ENCODE measurements around the gene ADAMTS17.

Gene ADAMTS17

GRCh38 chr15:100163961-100164360 lies 177.8 kb downstream of the ADAMTS17 start:
- no peaks in the 10 kb centered on the region for H3K9me3 ChIP-seq (ENCODE audit: control insufficient read depth, insufficient read depth, low read length)
- H3K36me3 ChIP-seq (ENCODE audit: control insufficient read depth, insufficient read depth, low read length) = no peaks in the 10 kb centered on the region
- H3K4me1 ChIP-seq (ENCODE audit: control insufficient read depth, insufficient read depth, low read length) = no peaks in the 10 kb centered on the region
- no peaks in the 10 kb centered on the region for H3K27me3 ChIP-seq (ENCODE audit: control insufficient read depth, insufficient read depth, low read length)
- no peak overlapping the region for H3K9ac ChIP-seq (ENCODE audit: low read depth, low read length)
- no peak overlapping the region for H3K4me3 ChIP-seq (ENCODE audit: low read depth, low read length)

GRCh38 chr15:100160953-100161352 lies 180.8 kb downstream of the ADAMTS17 start:
- no peak overlapping the region for H3K4me3 ChIP-seq (ENCODE audit: low read depth, low read length)
- H3K36me3 ChIP-seq (ENCODE audit: control insufficient read depth, insufficient read depth, low read length) = no peaks in the 10 kb centered on the region
- H3K9ac ChIP-seq (ENCODE audit: low read depth, low read length) = no peak overlapping the region
- no peaks in the 10 kb centered on the region for H3K27me3 ChIP-seq (ENCODE audit: control insufficient read depth, insufficient read depth, low read length)
- H3K4me1 ChIP-seq (ENCODE audit: control insufficient read depth, insufficient read depth, low read length) = no peaks in the 10 kb centered on the region
- H3K9me3 ChIP-seq (ENCODE audit: control insufficient read depth, insufficient read depth, low read length) = no peaks in the 10 kb centered on the region

GRCh38 chr15:100159436-100159835 lies 182.3 kb downstream of the ADAMTS17 start:
- Histone ChIP-seq H3K27me3 (ENCODE audit: control insufficient read depth, insufficient read depth, low read length) (no peaks in the 10 kb centered on the region), H3K4me3 (ENCODE audit: low read depth, low read length) (no peak overlapping the region)

GRCh38 chr15:100158356-100158755 lies 183.4 kb downstream of the ADAMTS17 start:
- no peak overlapping the region for H3K9ac ChIP-seq (ENCODE audit: low read depth, low read length)
- H3K36me3 ChIP-seq (ENCODE audit: control insufficient read depth, insufficient read depth, low read length) = no peaks in the 10 kb centered on the region
- H3K9me3 ChIP-seq (ENCODE audit: control insufficient read depth, insufficient read depth, low read length) = no peaks in the 10 kb centered on the region
- no peaks in the 10 kb centered on the region for H3K27me3 ChIP-seq (ENCODE audit: control insufficient read depth, insufficient read depth, low read length)
- no peaks in the 10 kb centered on the region for H3K4me1 ChIP-seq (ENCODE audit: control insufficient read depth, insufficient read depth, low read length)
- no peak overlapping the region for H3K4me3 ChIP-seq (ENCODE audit: low read depth, low read length)

More at GRCh38 chr15:100159436-100159835, 182.3 kb downstream of the ADAMTS17 start:
- Histone ChIP-seq H3K9me3 (ENCODE audit: control insufficient read depth, insufficient read depth, low read length) (no peaks in the 10 kb centered on the region), H3K4me1 (ENCODE audit: control insufficient read depth, insufficient read depth, low read length) (no peaks in the 10 kb centered on the region), H3K36me3 (ENCODE audit: control insufficient read depth, insufficient read depth, low read length) (no peaks in the 10 kb centered on the region), H3K9ac (ENCODE audit: low read depth, low read length) (no peak overlapping the region)

- Histone ChIP-seq H3K9me3 (ENCODE audit: control insufficient read depth, insufficient read depth, low read length) (no peaks in the 10 kb centered on the region), H3K36me3 (ENCODE audit: control insufficient read depth, insufficient read depth, low read length) (no peaks in the 10 kb centered on the region), H3K9ac (ENCODE audit: low read depth, low read length) (no peak overlapping the region), H3K4me1 (ENCODE audit: control insufficient read depth, insufficient read depth, low read length) (no peaks in the 10 kb centered on the region), H3K27me3 (ENCODE audit: control insufficient read depth, insufficient read depth, low read length) (no peaks in the 10 kb centered on the region), H3K4me3 (ENCODE audit: low read depth, low read length) (no peak overlapping the region)
Measured at GRCh38 chr15:100156201-100156600, 185.6 kb downstream of the ADAMTS17 start.

- no peaks in the 10 kb centered on the region for H3K4me1 ChIP-seq (ENCODE audit: control insufficient read depth, insufficient read depth, low read length)
Measured at GRCh38 chr15:100154338-100154737, 187.4 kb downstream of the ADAMTS17 start.

GRCh38 chr15:100152463-100152862 lies 189.3 kb downstream of the ADAMTS17 start:
- no peaks in the 10 kb centered on the region for H3K27me3 ChIP-seq (ENCODE audit: control insufficient read depth, insufficient read depth, low read length)
- no peaks in the 10 kb centered on the region for H3K9me3 ChIP-seq (ENCODE audit: control insufficient read depth, insufficient read depth, low read length)
- H3K4me1 ChIP-seq (ENCODE audit: control insufficient read depth, insufficient read depth, low read length) = no peaks in the 10 kb centered on the region
- H3K36me3 ChIP-seq (ENCODE audit: control insufficient read depth, insufficient read depth, low read length) = no peaks in the 10 kb centered on the region
- no peak overlapping the region for H3K9ac ChIP-seq (ENCODE audit: low read depth, low read length)
- H3K4me3 ChIP-seq (ENCODE audit: low read depth, low read length) = no peak overlapping the region

More at GRCh38 chr15:100154338-100154737, 187.4 kb downstream of the ADAMTS17 start:
- Histone ChIP-seq H3K9ac (ENCODE audit: low read depth, low read length) (no peak overlapping the region), H3K9me3 (ENCODE audit: control insufficient read depth, insufficient read depth, low read length) (no peaks in the 10 kb centered on the region), H3K4me3 (ENCODE audit: low read depth, low read length) (no peak overlapping the region), H3K27me3 (ENCODE audit: control insufficient read depth, insufficient read depth, low read length) (no peaks in the 10 kb centered on the region), H3K36me3 (ENCODE audit: control insufficient read depth, insufficient read depth, low read length) (no peaks in the 10 kb centered on the region)

GRCh38 chr15:100150906-100151305 lies 190.9 kb downstream of the ADAMTS17 start:
- no peak overlapping the region for H3K9ac ChIP-seq (ENCODE audit: low read depth, low read length)
- no peaks in the 10 kb centered on the region for H3K36me3 ChIP-seq (ENCODE audit: control insufficient read depth, insufficient read depth, low read length)
- H3K4me3 ChIP-seq (ENCODE audit: low read depth, low read length) = no peak overlapping the region
- no peaks in the 10 kb centered on the region for H3K9me3 ChIP-seq (ENCODE audit: control insufficient read depth, insufficient read depth, low read length)
- no peaks in the 10 kb centered on the region for H3K4me1 ChIP-seq (ENCODE audit: control insufficient read depth, insufficient read depth, low read length)
- H3K27me3 ChIP-seq (ENCODE audit: control insufficient read depth, insufficient read depth, low read length) = no peaks in the 10 kb centered on the region

- Histone ChIP-seq H3K4me3 (ENCODE audit: low read depth, low read length) (no peak overlapping the region), H3K4me1 (ENCODE audit: control insufficient read depth, insufficient read depth, low read length) (no peaks in the 10 kb centered on the region), H3K9me3 (ENCODE audit: control insufficient read depth, insufficient read depth, low read length) (no peaks in the 10 kb centered on the region), H3K36me3 (ENCODE audit: control insufficient read depth, insufficient read depth, low read length) (no peaks in the 10 kb centered on the region), H3K9ac (ENCODE audit: low read depth, low read length) (no peak overlapping the region), H3K27me3 (ENCODE audit: control insufficient read depth, insufficient read depth, low read length) (no peaks in the 10 kb centered on the region)
Measured at GRCh38 chr15:100147828-100148227, 193.9 kb downstream of the ADAMTS17 start.

- no peaks in the 10 kb centered on the region for H3K9me3 ChIP-seq (ENCODE audit: control insufficient read depth, insufficient read depth, low read length)
- no peak overlapping the region for H3K9ac ChIP-seq (ENCODE audit: low read depth, low read length)
- no peaks in the 10 kb centered on the region for H3K27me3 ChIP-seq (ENCODE audit: control insufficient read depth, insufficient read depth, low read length)
- no peaks in the 10 kb centered on the region for H3K4me1 ChIP-seq (ENCODE audit: control insufficient read depth, insufficient read depth, low read length)
- H3K36me3 ChIP-seq (ENCODE audit: control insufficient read depth, insufficient read depth, low read length) = no peaks in the 10 kb centered on the region
- no peak overlapping the region for H3K4me3 ChIP-seq (ENCODE audit: low read depth, low read length)
Measured at GRCh38 chr15:100143378-100143777, 198.4 kb downstream of the ADAMTS17 start.

GRCh38 chr15:100141311-100142001 lies 200.3 kb downstream of the ADAMTS17 start:
- H3K9me3 ChIP-seq (ENCODE audit: control insufficient read depth, insufficient read depth, low read length) = no peaks in the 10 kb centered on the region
- H3K27me3 ChIP-seq (ENCODE audit: control insufficient read depth, insufficient read depth, low read length) = no peaks in the 10 kb centered on the region
- no peaks in the 10 kb centered on the region for H3K36me3 ChIP-seq (ENCODE audit: control insufficient read depth, insufficient read depth, low read length)
- H3K9ac ChIP-seq (ENCODE audit: low read depth, low read length) = no peak overlapping the region
- H3K4me1 ChIP-seq (ENCODE audit: control insufficient read depth, insufficient read depth, low read length) = no peaks in the 10 kb centered on the region
- H3K4me3 ChIP-seq (ENCODE audit: low read depth, low read length) = no peak overlapping the region

- Histone ChIP-seq H3K27me3 (ENCODE audit: control insufficient read depth, insufficient read depth, low read length) (no peaks in the 10 kb centered on the region), H3K4me1 (ENCODE audit: control insufficient read depth, insufficient read depth, low read length) (no peaks in the 10 kb centered on the region), H3K9ac (ENCODE audit: low read depth, low read length) (no peak overlapping the region), H3K4me3 (ENCODE audit: low read depth, low read length) (no peak overlapping the region), H3K9me3 (ENCODE audit: control insufficient read depth, insufficient read depth, low read length) (no peaks in the 10 kb centered on the region), H3K36me3 (ENCODE audit: control insufficient read depth, insufficient read depth, low read length) (no peaks in the 10 kb centered on the region)
Measured at GRCh38 chr15:100140527-100141308, 201.1 kb downstream of the ADAMTS17 start.
